IMR-90 (cell line): ENCODE results near the gene ANXA4. TPM values are rescaled to one million over a fixed set of nuclear protein-coding genes. Genes with fewer than 3 reads are reported as not detected.

Experiments
- ATAC-seq: fragments of 200-7000 bp; cut with Tn5 transposase; 2 replicates; pipeline ENCODE4 v1.9.1; 2020; ENCODE audit warnings: low read depth, mild to moderate bottlenecking, moderate library complexity
- BruUV-seq: library from RNA; stranded (reverse); fragments of 400-500 nt; replicated peaks from 2 replicates; lab custom pipeline; 2021; lab: Mats Ljungman, UMichigan
- CTCF ChIA-PET: fragments of 300-600 bp; formaldehyde crosslinking; extraction: SDS; loops from one replicate; lab custom pipeline; 2021; ENCODE audit warnings: antibody characterized with exemption; lab: Yijun Ruan, JAX
- POLR2A ChIA-PET: fragments of 300-600 bp; sonication (Branson Sonifier 250); formaldehyde crosslinking; loops from one replicate; lab custom pipeline; 2022; ENCODE audit warnings: antibody characterized with exemption; ENCODE audit not compliant: unreplicated experiment; lab: Charles Lee
- DNase-seq: peaks from one replicate; pipeline ENCODE4 v3.0.0; 2013
- H2AFZ ChIP-seq: replicated peaks from 2 replicates; pipeline ENCODE3; 2013; ENCODE audit warnings: low read length, mild to moderate bottlenecking; ENCODE audit not compliant: poor library complexity
- H2AK5ac ChIP-seq: 2 replicates; pipeline ENCODE4 v1.6.1; 2013; ENCODE audit warnings: low read depth, low read length, inconsistent platforms
- H2AK9ac ChIP-seq: replicated peaks from 2 replicates; pipeline ENCODE3; 2013; ENCODE audit warnings: mild to moderate bottlenecking, low read depth, low read length, moderate library complexity; ENCODE audit not compliant: poor library complexity
- H2BK120ac ChIP-seq: 2 replicates; pipeline ENCODE4 v1.6.1; 2013; ENCODE audit warnings: low read depth, low read length, inconsistent platforms
- H2BK15ac ChIP-seq: 3 replicates; pipeline ENCODE4 v1.6.1; 2013; ENCODE audit warnings: low read depth, low read length, inconsistent platforms
- H2BK20ac ChIP-seq: 2 replicates; pipeline ENCODE4 v1.6.1; 2013; ENCODE audit warnings: low read depth, mild to moderate bottlenecking, inconsistent platforms, low read length, moderate library complexity
- H2BK5ac ChIP-seq: 2 replicates; pipeline ENCODE4 v1.6.1; 2013; ENCODE audit warnings: mild to moderate bottlenecking, low read depth, low read length, inconsistent platforms; ENCODE audit not compliant: poor library complexity, severe bottlenecking
- H3K14ac ChIP-seq: replicated peaks from 2 replicates; pipeline ENCODE4 v1.6.1; 2013; ENCODE audit warnings: low read depth, low read length, inconsistent platforms
- H3K18ac ChIP-seq: 2 replicates; pipeline ENCODE4 v1.6.1; 2013; ENCODE audit warnings: low read depth, low read length, control low read depth
- H3K23ac ChIP-seq: 2 replicates; pipeline ENCODE4 v1.6.1; 2013; ENCODE audit warnings: low read depth, low read length, inconsistent platforms
- H3K27ac ChIP-seq: 2 replicates; pipeline ENCODE4 v1.5.1; 2013; ENCODE audit warnings: mild to moderate bottlenecking, control low read depth, low read length; ENCODE audit not compliant: insufficient read depth
- H3K27me3 ChIP-seq: 2 replicates; pipeline ENCODE4 v1.6.1; 2013; ENCODE audit warnings: low read length; ENCODE audit not compliant: control insufficient read depth, insufficient read depth
- H3K36me3 ChIP-seq: 2 replicates; pipeline ENCODE4 v1.6.1; 2013; ENCODE audit warnings: low read length, mixed read lengths; ENCODE audit not compliant: control insufficient read depth, insufficient read depth
- H3K4ac ChIP-seq: 2 replicates; pipeline ENCODE4 v1.6.1; 2013; ENCODE audit warnings: low read depth, low read length, inconsistent platforms
- H3K4me1 ChIP-seq: 2 replicates; pipeline ENCODE4 v1.6.1; 2013; ENCODE audit warnings: low read length, mixed read lengths; ENCODE audit not compliant: control insufficient read depth, insufficient read depth
- H3K4me2 ChIP-seq: 2 replicates; pipeline ENCODE4 v1.6.1; 2013; ENCODE audit warnings: low read depth, mild to moderate bottlenecking, control low read depth, low read length, moderate library complexity
- H3K4me3 ChIP-seq: 2 replicates; pipeline ENCODE4 v1.5.1; 2013; ENCODE audit warnings: low read depth, mild to moderate bottlenecking, control low read depth, low read length, moderate library complexity; ENCODE audit not compliant: insufficient read depth
- H3K56ac ChIP-seq: 2 replicates; pipeline ENCODE4 v1.6.1; 2013; ENCODE audit warnings: low read length, inconsistent platforms; ENCODE audit not compliant: insufficient read depth; ENCODE audit errors: extremely low read depth
- H3K79me1 ChIP-seq, 2 experiments: 2 replicates each; pipeline ENCODE4 v1.6.1; 2013; ENCODE audit warnings: low read length in 2 of 2, inconsistent platforms in 1 of 2, low read depth in 1 of 2
- H3K9ac ChIP-seq: 2 replicates; pipeline ENCODE4 v1.6.1; 2013; ENCODE audit warnings: low read depth, low read length, control low read depth
- H3K9me1 ChIP-seq: 2 replicates; pipeline ENCODE4 v1.6.1; 2013; ENCODE audit warnings: low read length, inconsistent platforms; ENCODE audit not compliant: insufficient read depth
- H3K9me3 ChIP-seq: 2 replicates; pipeline ENCODE4 v1.6.1; 2013; ENCODE audit warnings: low read length; ENCODE audit not compliant: control insufficient read depth, insufficient read depth
- H4K20me1 ChIP-seq: 2 replicates; pipeline ENCODE4 v1.6.1; 2013; ENCODE audit warnings: low read length, inconsistent platforms; ENCODE audit not compliant: insufficient read depth
- H4K5ac ChIP-seq: 2 replicates; pipeline ENCODE4 v1.6.1; 2013; ENCODE audit warnings: mild to moderate bottlenecking, low read depth, low read length, control low read depth
- H4K8ac ChIP-seq, 2 experiments: 2 replicates each; pipeline ENCODE4 v1.6.1; 2013; ENCODE audit warnings: low read depth in 2 of 2, low read length in 2 of 2, control low read depth in 1 of 2, inconsistent platforms in 1 of 2
- H4K91ac ChIP-seq: 2 replicates; pipeline ENCODE4 v1.6.1; 2013; ENCODE audit warnings: low read depth, low read length, inconsistent platforms; ENCODE audit not compliant: insufficient read depth
- WGBS, 2 experiments: methylation state at CpG; one replicate each; pipeline versions ENCODE4 v1.1.5 to v1.1.7; 2013; ENCODE audit warnings: missing lambda C conversion rate in 2 of 2; ENCODE audit not compliant: insufficient read length in 1 of 2; ENCODE audit errors: extremely low coverage in 2 of 2; 5-methylcytosine and 5-hydroxymethylcytosine counted together
- dilution Hi-C: fragments of 300-500 bp; cut with HindIII; formaldehyde crosslinking; loops from one replicate; pipeline ENCODE4 v1.14.3; 2018; ENCODE audit warnings: low sequenced_read_pairs; ENCODE audit not compliant: unreplicated experiment
- in situ Hi-C: fragments of 300-500 bp; cut with MboI; formaldehyde crosslinking; loops from 3 replicates; pipeline ENCODE4 v1.14.3; 2019; ENCODE audit warnings: low sequenced_read_pairs, inconsistent platforms, mixed read lengths
- intact Hi-C: fragments of 100-400 bp; cut with micrococcal nuclease; formaldehyde crosslinking; loops from 2 replicates; pipeline ENCODE4 v1.10.0; 2022
- polyA plus RNA-seq, 3 experiments: library from polyadenylated mRNA; depleted of rRNA; stranded (reverse); fragments of >200 nt; gene quantifications; 2 replicates each; pipeline ENCODE4 v1.2.3, GENCODE V29; 2012; ENCODE audit warnings: low replicate concordance in 1 of 3
- total RNA-seq: library from RNA; depleted of rRNA; stranded (reverse); fragments of >200 nt; gene quantifications from 2 replicates; pipeline ENCODE4 v1.2.3, GENCODE V29; 2012
- TF ChIP-seq, protein P1 (sequence below): fragments of 150-350 bp; IDR thresholded peaks from 2 replicates; pipeline ENCODE4 v1.6.1; 2016; ENCODE audit warnings: low read depth, mild to moderate bottlenecking, low read length, moderate library complexity, borderline replicate concordance

The ANXA4 gene
- total and polyA plus RNA-seq, 2 of the 4 experiments (the other 2 are of a cell fraction) = 22.2 to 72.0 TPM

DNA sequence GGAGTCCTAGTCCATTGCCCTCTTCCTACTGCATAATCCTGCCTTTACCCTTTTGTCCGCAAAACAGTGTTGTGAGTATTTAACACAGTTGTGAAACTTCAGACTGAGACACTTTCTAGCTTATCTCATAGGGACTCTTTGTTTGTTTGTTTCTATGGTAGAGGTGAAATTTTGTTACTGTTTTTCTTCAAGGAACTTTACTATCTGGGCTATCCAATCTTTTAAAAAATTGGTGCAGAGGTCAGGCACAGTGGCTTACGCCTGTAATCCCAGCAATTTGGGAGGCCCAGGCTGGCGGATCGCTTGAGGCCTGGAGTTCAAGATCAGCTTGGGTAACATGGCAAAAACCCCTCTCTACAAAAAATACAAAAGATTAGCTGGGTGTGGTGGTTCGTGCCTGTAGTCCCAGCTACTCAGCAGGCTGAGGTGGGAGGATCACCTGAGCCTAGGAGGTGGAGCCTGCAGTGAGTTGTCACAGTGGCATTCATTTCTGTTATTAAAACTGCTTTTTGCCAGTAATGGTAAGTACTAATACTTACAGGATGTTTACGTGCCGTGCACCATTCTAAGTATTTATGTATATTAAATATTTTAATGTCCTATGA is 106.4 kb downstream of the ANXA4 start:
- Histone ChIP-seq H3K14ac (no peak overlapping the region), H4K20me1 (no peaks in the 10 kb centered on the region), H3K79me1 (peaks cover 0 to 4% of the 10 kb centered on the region in 2 experiments; a peak in 2 of 4 replicates), H3K27me3 (no peaks in the 10 kb centered on the region), H3K9ac (no peak overlapping the region), H3K36me3 (peaks cover 16% of the 10 kb centered on the region), H2BK15ac (no peak overlapping the region), H4K8ac (no peak overlapping the region), H3K9me3 (no peaks in the 10 kb centered on the region), H2AK9ac (no peak overlapping the region), H2BK120ac (no peak overlapping the region), H3K9me1 (peaks cover 3% of the 10 kb centered on the region), H3K18ac (no peak overlapping the region), H3K27ac (no peak overlapping the region), H2BK5ac (no peak overlapping the region), H3K4me1 (no peaks in the 10 kb centered on the region), H3K4me3 (no peak overlapping the region), H3K4me2 (no peak overlapping the region), H2AK5ac (no peak overlapping the region), H2AFZ (no peak overlapping the region), H4K91ac (no peak overlapping the region), H2BK20ac (no peak overlapping the region), H3K4ac (no peak overlapping the region), H3K56ac (no peak overlapping the region), H3K23ac (no peak overlapping the region), H4K5ac (no peak overlapping the region)
- ATAC-seq = no peak
- DNase-seq = no peak
- BruUV-seq = no TSS peak
- dilution Hi-C loops = no loop called here
- intact Hi-C loops = no loop called here
- WGBS, 2 experiments = no CpG with 5 or more reads among the region's 7 CpGs
- POLR2A ChIA-PET = no interaction called here
- in situ Hi-C loops = no loop called here
- TF ChIP-seq, protein P1, sequence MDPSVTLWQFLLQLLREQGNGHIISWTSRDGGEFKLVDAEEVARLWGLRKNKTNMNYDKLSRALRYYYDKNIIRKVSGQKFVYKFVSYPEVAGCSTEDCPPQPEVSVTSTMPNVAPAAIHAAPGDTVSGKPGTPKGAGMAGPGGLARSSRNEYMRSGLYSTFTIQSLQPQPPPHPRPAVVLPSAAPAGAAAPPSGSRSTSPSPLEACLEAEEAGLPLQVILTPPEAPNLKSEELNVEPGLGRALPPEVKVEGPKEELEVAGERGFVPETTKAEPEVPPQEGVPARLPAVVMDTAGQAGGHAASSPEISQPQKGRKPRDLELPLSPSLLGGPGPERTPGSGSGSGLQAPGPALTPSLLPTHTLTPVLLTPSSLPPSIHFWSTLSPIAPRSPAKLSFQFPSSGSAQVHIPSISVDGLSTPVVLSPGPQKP = no peak
- CTCF ChIA-PET = no interaction called here
